ENCODE measurements around the gene PGGHG.

The PGGHG gene

DNA sequence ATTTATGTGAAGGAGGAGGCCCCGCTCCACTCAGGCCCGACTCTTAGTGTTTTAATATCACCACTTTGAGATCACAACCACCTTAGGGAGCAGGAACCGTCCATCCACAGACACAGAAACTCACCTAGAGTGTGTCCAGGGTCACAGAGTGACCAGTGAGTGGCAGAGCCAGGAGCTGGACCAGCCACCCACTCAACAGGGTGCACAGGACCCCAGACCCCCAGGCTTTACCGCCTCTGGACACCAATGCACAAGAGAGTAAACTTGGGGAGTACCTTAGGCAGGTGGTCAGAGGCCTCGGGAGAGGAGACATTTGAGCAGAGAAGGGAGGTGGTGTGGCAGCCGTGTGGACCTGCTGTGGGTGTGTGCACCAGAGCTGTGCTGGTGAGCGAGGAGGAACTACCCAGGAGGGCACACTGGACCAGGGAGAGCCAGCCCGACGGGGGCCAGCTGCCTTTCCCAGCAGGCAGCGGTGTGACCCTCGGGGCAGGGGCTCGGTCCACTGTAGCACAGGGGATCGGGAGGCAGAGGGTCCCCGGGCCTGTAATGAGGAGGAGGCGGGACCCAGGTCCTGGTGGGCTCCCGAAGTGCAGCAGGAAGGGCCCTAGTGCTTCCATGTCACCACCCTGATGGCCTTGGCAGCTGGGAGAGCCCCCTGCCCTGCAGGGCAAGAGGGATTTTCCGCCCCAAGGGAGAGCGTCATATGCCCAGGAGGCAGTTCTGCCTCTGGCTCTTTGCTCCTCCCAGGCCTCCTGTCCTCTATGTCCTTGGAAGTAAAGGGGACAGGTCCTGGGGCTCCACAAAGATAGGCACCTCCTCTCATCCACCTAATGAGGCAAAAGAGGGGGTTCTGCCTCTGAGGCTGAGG lies 18.2 kb upstream of the PGGHG start:
- DNase-seq: no peak

- no peak for DNase-seq
Measured at GRCh38 chr11:271319-271715, 17.6 kb upstream of the PGGHG start.

GRCh38 chr11:272195-272930 lies 16.6 kb upstream of the PGGHG start:
- DNase-seq: no peak

GRCh38 chr11:272931-273198 lies 16.1 kb upstream of the PGGHG start:
- DNase-seq: no peak

GRCh38 chr11:276219-276618 lies 12.7 kb upstream of the PGGHG start:
- no peak for DNase-seq

DNA sequence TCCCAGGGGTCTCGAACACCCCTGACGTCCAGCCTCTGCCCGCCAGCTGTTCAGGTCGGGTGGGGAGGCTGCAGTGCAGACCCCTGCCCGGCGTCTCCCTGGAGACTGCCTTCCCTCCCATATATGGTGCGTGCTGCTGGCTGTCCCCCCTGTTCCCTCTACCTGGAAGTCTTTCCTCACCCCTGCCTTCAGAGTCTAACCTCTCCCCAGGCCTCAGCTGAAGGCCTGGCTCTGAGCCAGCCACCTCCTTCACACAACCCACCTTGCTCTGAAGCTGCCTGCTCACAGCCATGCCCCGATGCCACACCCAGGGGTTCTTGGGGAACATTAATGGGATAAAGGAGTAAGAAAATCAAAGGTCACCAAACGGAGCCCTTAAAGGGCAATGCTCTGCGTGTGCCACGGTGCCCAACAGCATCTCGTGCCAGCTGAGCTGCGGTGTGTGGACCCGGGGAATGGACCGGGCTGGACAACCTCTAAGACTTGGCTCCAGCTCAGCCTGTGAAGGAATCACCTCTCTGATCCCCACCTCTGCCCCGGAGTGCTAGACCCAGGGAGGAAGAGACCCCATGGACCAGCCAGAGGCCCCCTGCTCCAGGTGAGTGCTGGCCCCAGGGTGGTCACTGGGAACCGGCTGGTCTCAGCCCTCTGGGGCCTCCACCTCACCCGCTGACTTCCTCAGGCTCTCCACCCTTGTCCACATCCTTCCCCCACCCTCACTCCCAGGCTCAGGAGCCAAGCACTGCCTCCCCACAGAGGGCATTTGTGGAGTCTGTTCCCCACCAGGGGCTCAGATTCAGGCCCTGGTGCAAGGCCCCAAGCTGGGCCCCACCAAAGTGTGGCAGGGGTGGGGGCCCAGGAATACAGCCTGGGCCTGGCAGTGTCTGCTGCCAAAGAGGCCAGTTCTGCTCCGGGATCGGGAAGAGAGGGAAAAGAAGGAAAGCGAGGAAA lies 10.7 kb upstream of the PGGHG start, which contains the start of gene NLRP6:
TSS of gene NLRP6 (plus strand) at position 407 of the 951 bp plus-strand sequence. CDS start at position 570, 163 bp downstream.
- DNase-seq: no peak

DNA sequence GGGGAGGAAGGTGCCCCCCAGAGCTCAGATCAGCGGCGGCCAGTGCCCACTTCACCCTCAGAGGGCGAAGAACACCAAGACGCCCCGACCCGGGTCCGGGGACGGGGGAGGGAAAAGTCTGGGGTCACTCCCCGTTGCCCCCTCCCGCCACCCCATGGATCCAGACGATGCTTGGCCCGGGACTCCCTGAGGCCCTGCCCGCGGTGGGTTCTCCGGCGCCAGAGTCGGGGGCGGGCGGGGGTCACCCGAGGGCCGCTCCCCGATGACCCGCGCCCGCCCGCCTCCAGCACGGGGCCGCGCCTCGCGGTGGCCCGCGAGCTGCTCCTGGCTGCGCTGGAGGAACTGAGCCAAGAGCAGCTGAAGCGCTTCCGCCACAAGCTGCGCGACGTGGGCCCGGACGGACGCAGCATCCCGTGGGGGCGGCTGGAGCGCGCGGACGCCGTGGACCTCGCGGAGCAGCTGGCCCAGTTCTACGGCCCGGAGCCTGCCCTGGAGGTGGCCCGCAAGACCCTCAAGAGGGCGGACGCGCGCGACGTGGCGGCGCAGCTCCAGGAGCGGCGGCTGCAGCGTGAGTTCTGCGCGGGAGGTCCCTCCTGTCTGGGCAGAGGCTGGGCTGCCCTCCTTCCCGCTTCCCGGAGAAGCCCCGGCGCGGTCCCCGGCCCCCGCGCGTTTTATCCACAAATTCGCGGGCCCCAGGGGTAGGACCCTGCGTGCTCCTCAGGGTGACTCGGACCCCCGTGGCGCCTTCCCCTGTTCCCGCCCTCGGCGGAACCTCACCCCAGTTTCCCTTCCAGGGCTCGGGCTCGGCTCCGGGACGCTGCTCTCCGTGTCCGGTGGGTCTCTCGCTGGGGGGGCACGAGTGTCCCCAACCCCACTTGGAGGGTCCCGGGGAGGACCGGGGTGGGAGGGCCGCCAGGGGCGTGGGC lies 9.6 kb upstream of the PGGHG start:
- no peak for DNase-seq

- DNase-seq: peak; percentile 23
Measured at GRCh38 chr11:279966-280705, 8.8 kb upstream of the PGGHG start.

DNA sequence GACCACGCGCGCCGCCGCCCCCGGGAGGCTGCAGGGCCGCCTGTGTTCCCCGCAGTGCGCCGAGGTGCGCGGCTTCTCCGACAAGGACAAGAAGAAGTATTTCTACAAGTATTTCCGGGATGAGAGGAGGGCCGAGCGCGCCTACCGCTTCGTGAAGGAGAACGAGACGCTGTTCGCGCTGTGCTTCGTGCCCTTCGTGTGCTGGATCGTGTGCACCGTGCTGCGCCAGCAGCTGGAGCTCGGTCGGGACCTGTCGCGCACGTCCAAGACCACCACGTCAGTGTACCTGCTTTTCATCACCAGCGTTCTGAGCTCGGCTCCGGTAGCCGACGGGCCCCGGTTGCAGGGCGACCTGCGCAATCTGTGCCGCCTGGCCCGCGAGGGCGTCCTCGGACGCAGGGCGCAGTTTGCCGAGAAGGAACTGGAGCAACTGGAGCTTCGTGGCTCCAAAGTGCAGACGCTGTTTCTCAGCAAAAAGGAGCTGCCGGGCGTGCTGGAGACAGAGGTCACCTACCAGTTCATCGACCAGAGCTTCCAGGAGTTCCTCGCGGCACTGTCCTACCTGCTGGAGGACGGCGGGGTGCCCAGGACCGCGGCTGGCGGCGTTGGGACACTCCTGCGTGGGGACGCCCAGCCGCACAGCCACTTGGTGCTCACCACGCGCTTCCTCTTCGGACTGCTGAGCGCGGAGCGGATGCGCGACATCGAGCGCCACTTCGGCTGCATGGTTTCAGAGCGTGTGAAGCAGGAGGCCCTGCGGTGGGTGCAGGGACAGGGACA lies 8.0 kb upstream of the PGGHG start:
- no peak for DNase-seq

DNA sequence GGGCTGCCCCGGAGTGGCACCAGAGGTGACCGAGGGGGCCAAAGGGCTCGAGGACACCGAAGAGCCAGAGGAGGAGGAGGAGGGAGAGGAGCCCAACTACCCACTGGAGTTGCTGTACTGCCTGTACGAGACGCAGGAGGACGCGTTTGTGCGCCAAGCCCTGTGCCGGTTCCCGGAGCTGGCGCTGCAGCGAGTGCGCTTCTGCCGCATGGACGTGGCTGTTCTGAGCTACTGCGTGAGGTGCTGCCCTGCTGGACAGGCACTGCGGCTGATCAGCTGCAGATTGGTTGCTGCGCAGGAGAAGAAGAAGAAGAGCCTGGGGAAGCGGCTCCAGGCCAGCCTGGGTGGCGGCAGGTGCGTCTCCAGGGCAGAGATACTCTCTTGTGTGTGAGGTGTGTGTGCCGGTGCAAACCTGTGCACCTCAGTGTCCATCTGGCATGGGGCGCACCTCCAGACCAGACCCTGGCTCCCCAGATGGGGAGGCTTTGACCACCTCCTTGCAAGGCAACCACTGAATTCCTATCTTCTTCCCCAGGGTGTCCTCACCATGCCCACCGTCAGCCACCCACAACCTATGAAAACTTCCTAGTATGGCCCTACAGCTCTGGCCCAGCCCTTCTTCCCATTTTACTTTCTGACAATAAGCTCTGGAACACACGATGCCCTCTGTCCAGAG lies 7.3 kb upstream of the PGGHG start:
- DNase-seq: no peak

DNA sequence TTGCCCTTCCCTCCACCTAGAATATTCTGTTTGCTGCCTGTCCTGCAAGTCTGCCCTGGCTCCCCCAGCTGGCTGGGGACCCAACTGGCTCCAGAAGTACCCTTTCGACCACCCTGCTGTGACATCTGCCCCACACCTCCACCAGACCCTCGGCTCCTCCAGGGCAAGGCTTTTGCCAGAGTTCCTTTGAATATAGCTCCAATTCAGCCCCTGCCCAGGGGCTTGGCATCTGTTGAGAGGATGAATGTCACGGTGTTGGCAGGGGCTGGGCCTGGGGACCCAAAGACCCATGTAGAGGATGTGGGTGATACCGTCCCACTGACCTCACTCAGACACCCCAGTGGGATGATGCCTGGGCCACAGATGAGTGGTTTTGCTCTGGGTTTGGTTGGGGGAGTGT lies 6.8 kb upstream of the PGGHG start:
- DNase-seq: no peak

GRCh38 chr11:282630-283360 lies 6.1 kb upstream of the PGGHG start:
- no peak for DNase-seq

DNA sequence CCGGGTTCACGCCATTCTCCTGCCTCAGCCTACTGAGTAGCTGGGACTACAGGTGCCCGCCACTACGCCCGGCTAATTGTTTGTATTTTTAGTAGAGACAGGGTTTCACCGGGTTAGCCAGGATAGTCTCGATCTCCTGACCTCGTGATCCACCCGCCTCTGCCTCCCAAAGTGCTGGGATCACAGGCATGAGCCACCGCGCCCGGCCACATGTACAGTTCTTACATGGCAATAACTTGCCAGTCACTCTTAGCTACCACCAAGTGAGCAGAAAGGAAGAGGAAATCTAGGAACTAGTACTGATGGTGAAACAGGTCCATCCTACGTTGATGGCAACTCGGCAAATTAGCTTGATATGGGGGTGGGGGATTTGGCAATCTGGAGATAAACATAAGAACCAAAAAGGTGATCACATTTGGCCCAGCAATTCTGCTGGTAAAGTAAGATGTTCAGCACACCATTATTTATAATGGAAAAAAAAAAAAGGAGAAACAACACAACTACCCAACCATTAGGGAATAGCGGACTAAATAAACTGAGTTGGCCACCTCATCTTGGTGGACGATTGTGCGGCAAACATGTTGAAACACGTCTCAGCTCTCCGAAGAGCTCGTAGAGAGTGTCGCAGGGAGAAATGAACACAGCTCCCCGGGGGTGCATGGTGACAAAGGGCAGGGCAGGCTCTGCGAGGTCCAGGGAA lies 5.4 kb upstream of the PGGHG start:
- no peak for DNase-seq

DNA sequence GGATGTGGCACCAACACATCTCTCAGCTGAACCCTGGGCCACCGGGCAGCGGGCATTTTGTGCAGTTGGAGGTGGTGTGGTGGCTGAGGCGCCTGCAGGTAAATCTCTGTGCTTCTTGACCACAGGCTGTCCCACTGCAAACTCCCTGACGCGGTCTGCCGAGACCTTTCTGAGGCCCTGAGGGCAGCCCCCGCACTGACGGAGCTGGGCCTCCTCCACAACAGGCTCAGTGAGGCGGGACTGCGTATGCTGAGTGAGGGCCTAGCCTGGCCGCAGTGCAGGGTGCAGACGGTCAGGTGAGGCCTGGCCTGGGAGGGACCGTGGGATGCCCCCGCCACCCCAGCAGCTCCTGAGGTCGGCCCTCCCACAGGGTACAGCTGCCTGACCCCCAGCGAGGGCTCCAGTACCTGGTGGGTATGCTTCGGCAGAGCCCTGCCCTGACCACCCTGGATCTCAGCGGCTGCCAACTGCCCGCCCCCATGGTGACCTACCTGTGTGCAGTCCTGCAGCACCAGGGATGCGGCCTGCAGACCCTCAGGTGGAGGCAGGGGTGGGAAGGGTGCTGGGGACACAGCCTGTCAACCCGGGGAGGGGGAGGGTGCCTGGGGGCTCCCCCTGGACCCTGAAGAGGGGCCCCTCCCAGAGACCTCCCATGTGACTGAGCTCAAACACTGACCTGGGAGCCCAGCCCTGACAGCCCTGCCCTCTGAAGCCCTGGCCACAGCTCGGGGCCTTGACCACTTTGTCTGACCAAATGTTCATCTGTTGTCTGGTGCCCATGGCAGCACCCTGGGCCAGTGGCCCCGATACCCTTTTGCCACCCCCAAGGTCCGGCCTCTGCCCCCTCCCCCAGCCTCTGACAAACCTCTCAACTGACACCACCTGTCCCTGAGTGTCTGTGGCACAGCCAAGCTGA lies 4.6 kb upstream of the PGGHG start:
- no peak for DNase-seq

DNA sequence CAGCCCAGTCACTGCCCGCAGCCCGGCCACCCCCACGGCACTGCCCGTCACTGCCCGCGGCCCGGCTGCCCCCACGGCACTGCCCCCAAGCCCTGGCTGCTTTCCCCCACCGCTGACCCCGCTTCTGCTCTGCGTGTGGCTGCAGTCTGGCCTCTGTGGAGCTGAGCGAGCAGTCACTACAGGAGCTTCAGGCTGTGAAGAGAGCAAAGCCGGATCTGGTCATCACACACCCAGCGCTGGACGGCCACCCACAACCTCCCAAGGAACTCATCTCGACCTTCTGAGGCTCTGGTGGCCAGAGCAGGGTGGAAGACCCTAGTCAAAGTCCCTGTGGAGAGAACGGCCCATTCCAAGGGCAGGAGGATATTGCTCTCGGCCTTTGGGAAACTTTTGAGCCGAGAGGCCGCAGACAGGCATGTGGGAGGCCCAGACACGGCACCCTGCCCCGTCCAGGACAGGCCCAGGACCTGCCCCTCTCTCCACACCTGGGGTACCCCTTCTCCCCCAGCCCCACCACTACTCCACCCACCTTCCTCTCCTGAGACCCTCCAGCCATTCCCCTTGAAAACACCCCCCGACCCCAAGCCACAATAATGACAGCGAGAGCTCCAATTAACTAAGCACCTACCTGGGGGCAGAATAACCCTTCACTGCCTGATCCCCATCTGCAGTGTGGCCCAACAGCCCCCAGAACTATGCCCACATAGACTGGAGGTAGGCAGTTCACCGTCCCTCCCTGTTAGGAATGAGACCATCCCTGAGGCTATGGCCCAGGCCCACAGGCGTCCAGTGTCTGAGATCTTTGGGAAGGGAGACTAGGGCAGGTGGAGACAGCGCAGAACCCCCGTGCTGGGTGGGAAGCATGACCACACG lies 3.7 kb upstream of the PGGHG start:
- DNase-seq: no peak

DNA sequence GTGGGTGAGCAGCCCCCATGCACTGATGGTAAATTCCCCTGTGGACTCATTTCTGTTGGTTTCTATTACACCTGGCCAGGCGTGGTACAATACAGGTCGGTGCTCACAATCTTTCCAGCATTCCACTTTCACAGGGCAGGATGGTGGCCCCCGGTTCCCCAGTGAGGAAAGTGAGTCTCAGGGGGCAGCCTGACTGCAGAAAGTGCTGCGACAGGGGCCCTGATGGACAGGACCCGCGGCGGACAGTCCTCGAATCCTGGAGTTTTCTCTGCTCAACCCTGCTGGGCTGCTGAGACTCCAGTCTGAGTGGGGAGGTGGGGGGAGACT lies 3.1 kb upstream of the PGGHG start:
- no peak for DNase-seq

Measured in EL (cell line).